DND-41 (cell line): ENCODE measurements around the gene STAG3.

Source experiments
- ATAC-seq: fragments of 200-7000 bp; cut with Tn5 transposase; 3 replicates; pipeline ENCODE4 v1.9.1; 2021; ENCODE audit warnings: low read depth; ENCODE audit not compliant: insufficient read depth
- DNase-seq: peaks from one replicate; pipeline ENCODE4 v3.0.0-alpha.2; 2020
- H2AFZ ChIP-seq: 2 replicates; pipeline ENCODE4 v1.6.0; 2012; ENCODE audit warnings: low read depth, low read length
- H3K27ac ChIP-seq: 2 replicates; pipeline ENCODE4 v1.5.1; 2012; ENCODE audit warnings: low read length, inconsistent platforms
- H3K27me3 ChIP-seq: fragments of 200-600 bp; sonication (generic); 2 replicates; pipeline ENCODE4 v1.6.0; 2012; ENCODE audit warnings: low read length, mild to moderate bottlenecking, inconsistent platforms; ENCODE audit not compliant: insufficient read depth, poor library complexity
- H3K36me3 ChIP-seq: 2 replicates; pipeline ENCODE4 v1.5.1; 2012; ENCODE audit warnings: low read length, inconsistent platforms; ENCODE audit not compliant: insufficient read depth
- H3K4me1 ChIP-seq: 2 replicates; pipeline ENCODE4 v1.5.1; 2012; ENCODE audit warnings: mild to moderate bottlenecking, low read length; ENCODE audit not compliant: insufficient read depth
- H3K4me2 ChIP-seq: 2 replicates; pipeline ENCODE4 v1.6.0; 2012; ENCODE audit warnings: mild to moderate bottlenecking, moderate library complexity, low read length, inconsistent platforms; ENCODE audit not compliant: insufficient read depth
- H3K4me3 ChIP-seq, 2 experiments: fragments of 200-600 bp in 1 of 2; shearing (Covaris generic) in 1 of 2; 2 replicates each; pipeline ENCODE4 v1.5.1; 2012 to 2016; ENCODE audit warnings: inconsistent platforms in 2 of 2, low read length in 2 of 2, mild to moderate bottlenecking in 2 of 2, low read depth in 1 of 2, moderate library complexity in 1 of 2
- H3K79me2 ChIP-seq: 2 replicates; pipeline ENCODE4 v1.6.0; 2012; ENCODE audit warnings: low read length, inconsistent platforms; ENCODE audit not compliant: insufficient read depth
- H3K9ac ChIP-seq: 2 replicates; pipeline ENCODE4 v1.6.0; 2012; ENCODE audit warnings: low read depth, mild to moderate bottlenecking, inconsistent platforms, low read length, moderate library complexity
- H3K9me3 ChIP-seq: 2 replicates; pipeline ENCODE4 v1.5.1; 2012; ENCODE audit warnings: low read length, moderate library complexity, mild to moderate bottlenecking, inconsistent platforms; ENCODE audit not compliant: insufficient read depth, severe bottlenecking
- H4K20me1 ChIP-seq: 2 replicates; pipeline ENCODE4 v1.6.0; 2012; ENCODE audit warnings: low read length; ENCODE audit not compliant: insufficient read depth
- EZH2 ChIP-seq: IDR thresholded peaks from 3 replicates; pipeline ENCODE4 v1.6.1; 2012; ENCODE audit warnings: borderline replicate concordance, low read depth, mild to moderate bottlenecking, moderate library complexity, low read length, inconsistent platforms; ENCODE audit not compliant: severe bottlenecking
- TF ChIP-seq, protein P1 (sequence below): IDR thresholded peaks from 2 replicates; pipeline ENCODE4 v1.5.1; 2012; ENCODE audit warnings: borderline replicate concordance, low read length, moderate library complexity, mild to moderate bottlenecking; ENCODE audit not compliant: poor library complexity, severe bottlenecking; ENCODE audit errors: extremely low read depth

Gene STAG3

DNA sequence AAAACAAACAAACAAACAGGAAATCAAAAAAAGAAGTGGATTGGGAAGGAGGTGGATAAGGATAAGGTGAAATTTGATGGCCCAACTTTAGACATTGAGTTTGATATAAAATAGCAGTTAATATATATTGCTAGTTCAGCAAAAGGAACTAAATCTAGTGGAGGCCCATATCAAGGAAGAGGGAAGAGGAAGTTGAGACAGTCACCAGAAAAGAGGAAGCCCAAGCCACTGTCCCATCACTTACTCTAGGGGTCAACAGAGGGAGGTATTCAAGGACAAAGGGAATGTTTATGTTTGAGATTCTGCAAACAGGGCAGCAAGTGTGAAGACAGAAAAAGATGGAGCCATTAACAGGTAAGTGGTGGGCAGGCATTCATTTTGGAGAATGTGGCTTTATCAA is 25.3 kb upstream of the STAG3 start:
- Histone ChIP-seq H3K4me1 (peaks cover 49% of the 10 kb centered on the region), H3K4me3 (no peak overlapping the region), H4K20me1 (peaks cover 22% of the 10 kb centered on the region), H3K79me2 (peaks cover 44% of the 10 kb centered on the region), H3K4me2 (no peak overlapping the region), H3K9ac (no peak overlapping the region), H3K27ac (no peak overlapping the region), H3K9me3 (no peaks in the 10 kb centered on the region), H3K36me3 (peaks cover 49% of the 10 kb centered on the region), H2AFZ (no peak overlapping the region), H3K27me3 (no peaks in the 10 kb centered on the region)
- ATAC-seq (no peak), DNase-seq (no peak)
- no peak for TF ChIP-seq EZH2
- TF ChIP-seq, protein P1, sequence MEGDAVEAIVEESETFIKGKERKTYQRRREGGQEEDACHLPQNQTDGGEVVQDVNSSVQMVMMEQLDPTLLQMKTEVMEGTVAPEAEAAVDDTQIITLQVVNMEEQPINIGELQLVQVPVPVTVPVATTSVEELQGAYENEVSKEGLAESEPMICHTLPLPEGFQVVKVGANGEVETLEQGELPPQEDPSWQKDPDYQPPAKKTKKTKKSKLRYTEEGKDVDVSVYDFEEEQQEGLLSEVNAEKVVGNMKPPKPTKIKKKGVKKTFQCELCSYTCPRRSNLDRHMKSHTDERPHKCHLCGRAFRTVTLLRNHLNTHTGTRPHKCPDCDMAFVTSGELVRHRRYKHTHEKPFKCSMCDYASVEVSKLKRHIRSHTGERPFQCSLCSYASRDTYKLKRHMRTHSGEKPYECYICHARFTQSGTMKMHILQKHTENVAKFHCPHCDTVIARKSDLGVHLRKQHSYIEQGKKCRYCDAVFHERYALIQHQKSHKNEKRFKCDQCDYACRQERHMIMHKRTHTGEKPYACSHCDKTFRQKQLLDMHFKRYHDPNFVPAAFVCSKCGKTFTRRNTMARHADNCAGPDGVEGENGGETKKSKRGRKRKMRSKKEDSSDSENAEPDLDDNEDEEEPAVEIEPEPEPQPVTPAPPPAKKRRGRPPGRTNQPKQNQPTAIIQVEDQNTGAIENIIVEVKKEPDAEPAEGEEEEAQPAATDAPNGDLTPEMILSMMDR = no peak

DNA sequence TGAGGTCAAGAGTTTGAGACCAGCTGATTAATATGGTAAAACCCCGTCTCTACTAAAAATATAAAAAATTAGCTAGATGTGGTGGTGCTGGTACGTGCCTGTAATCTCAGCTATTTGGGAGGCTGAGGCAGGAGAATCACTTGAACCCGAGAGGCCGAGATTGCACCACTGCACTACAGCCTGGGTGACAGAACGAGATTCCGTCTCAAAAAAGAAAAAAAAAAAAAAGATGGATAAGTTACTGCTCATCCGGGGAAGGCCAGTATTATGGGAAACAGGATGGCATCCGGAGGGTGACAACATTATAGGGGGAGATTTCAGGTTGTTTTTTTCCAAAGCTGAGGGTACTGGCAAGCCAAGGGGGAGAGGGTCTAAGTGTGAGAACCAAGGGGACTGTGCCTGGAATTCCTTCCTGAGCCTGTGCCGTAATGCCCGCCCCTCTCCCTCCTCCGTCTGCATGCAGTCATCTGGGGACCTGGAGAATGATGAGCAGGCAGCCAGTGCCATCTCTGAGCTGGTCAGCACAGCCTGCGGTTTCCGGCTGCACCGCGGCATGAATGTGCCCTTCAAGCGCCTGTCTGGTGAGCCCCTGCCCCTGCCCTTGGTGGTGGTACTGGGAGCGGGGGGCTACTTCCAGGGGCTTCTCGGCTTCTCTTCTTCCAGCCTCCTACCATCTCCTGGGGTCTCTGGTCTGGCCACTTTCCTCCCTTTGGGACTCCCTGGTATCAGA is 24.6 kb upstream of the STAG3 start:
- H3K4me3 ChIP-seq = no peak overlapping the region
- no peak overlapping the region for H2AFZ ChIP-seq
- peaks cover 49% of the 10 kb centered on the region for H3K4me1 ChIP-seq
- H3K27me3 ChIP-seq = no peaks in the 10 kb centered on the region
- peaks cover 27% of the 10 kb centered on the region for H4K20me1 ChIP-seq
- DNase-seq = no peak
- H3K79me2 ChIP-seq = peaks cover 51% of the 10 kb centered on the region
- no peak for ATAC-seq
- no peak overlapping the region for H3K27ac ChIP-seq
- peaks cover 51% of the 10 kb centered on the region for H3K36me3 ChIP-seq
- H3K4me2 ChIP-seq = no peak overlapping the region
- no peaks in the 10 kb centered on the region for H3K9me3 ChIP-seq
- no peak overlapping the region for H3K9ac ChIP-seq
- no peak for TF ChIP-seq EZH2
- TF ChIP-seq, protein P1 = no peak

DNA sequence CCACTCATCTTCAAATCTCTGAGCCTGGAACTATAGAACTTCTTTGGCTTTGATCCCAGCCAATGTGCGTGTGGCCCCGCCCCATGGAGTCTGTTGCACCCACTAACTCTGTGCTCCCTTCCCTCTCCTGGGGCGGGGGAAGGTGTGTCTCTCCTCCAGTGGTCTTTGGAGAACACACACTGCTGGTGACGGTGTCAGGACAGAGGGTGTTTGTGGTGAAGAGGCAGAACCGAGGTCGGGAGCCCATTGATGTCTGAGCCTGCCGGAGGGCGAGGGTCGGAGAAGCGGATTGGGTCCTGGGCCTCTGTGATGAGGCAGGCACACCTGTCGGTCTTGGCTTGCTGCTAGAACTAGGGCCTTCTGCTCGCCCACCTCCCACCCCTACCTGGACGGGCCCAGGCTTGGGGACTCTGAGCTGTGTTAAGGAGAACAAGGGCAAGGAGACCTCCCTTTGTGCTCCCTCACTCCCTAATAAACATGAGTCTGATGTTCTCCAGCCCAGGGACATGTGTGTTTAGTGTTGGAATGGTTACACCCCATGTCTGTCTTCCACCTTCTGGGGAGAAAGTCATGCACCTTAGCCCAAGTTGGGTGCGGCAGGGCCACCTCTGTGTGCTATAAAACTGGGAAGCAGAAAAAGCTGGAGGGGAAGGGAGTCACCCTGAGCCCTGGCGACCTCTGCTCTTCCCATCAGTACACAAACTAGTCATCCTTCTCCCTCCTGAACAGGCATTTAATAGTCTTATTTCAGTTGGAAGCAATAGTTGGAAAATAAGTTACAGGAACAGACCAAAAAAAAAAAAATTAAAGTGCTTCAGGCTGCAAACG is 23.8 kb upstream of the STAG3 start:
- Histone ChIP-seq H3K4me1 (peaks cover 47% of the 10 kb centered on the region), H4K20me1 (peaks cover 27% of the 10 kb centered on the region), H3K4me2 (no peak overlapping the region), H3K9ac (no peak overlapping the region), H3K79me2 (peaks cover 58% of the 10 kb centered on the region), H3K27me3 (no peaks in the 10 kb centered on the region), H3K27ac (no peak overlapping the region), H3K9me3 (no peaks in the 10 kb centered on the region), H3K4me3 (no peak overlapping the region), H3K36me3 (peaks cover 51% of the 10 kb centered on the region), H2AFZ (no peak overlapping the region)
- TF ChIP-seq EZH2 = no peak
- TF ChIP-seq, protein P1 = no peak
- DNase-seq = no peak
- ATAC-seq = no peak
